Measurements from ENCODE around the gene MICAL1. TPM values are rescaled to one million over a fixed set of nuclear protein-coding genes. Genes with fewer than 3 reads are reported as not detected.

MICAL1 gene
- total RNA-seq, 4 donors from 2014 or later = 45.4 to 91.0 (median 70.3) TPM

GRCh38 chr6:109440331-109441068, 15.1 kb downstream of the MICAL1 start, which contains the start of the genes PPIL6 and SMPD2:
Gene PPIL6, minus strand, starts transcription at chr6:109440628. Its CDS starts 38 bp downstream, at chr6:109440590.
Gene SMPD2, plus strand, starts transcription at chr6:109440724. Its CDS starts 398 bp downstream, at chr6:109441122.
- Histone ChIP-seq H3K4me1 (peaks cover 0 to 38% (median 14%) of the 10 kb centered on the region in 4 donors), H3K27me3 (no peaks in the 10 kb centered on the region), H3K27ac (peak within 1 kb of the TSS; percentile 64 to 96 (median 92)), H3K36me3 (peaks cover 0 to 34% (median 0%) of the 10 kb centered on the region in 3 donors), H3K9me3 (no peaks in the 10 kb centered on the region), H3K4me3 (peak within 1 kb of the TSS; percentile 75 to 98 (median 91))
- peak; percentile 68 to 76 for DNase-seq (ENCODE audit: low spot score in 2 of 2)
- TF ChIP-seq CTCF (IDR thresholded peaks at IDR 0.05) = peak; percentile 26 to 63 (median 36)
- TF ChIP-seq POLR2A (IDR thresholded peaks at IDR 0.05) = peak; percentile 40 to 66
- peak in 1 of 2 donors; percentile 76 for TF ChIP-seq EP300 (IDR thresholded peaks at IDR 0.05)
- 0 to 1% methylated on average over 38 to 51 of the region's 102 CpGs for WGBS, 2 donors

GRCh38 chr6:109436041-109436440, 19.5 kb downstream of the MICAL1 start:
- WGBS, 2 donors = 90 to 95% methylated on average over 5 of the region's 5 CpGs
- no peak for DNase-seq (ENCODE audit: low spot score in 2 of 2)
- H3K4me1 ChIP-seq = peaks cover 0 to 11% (median 3%) of the 10 kb centered on the region in 4 donors
- no peaks in the 10 kb centered on the region for H3K27me3 ChIP-seq
- TF ChIP-seq EP300 (IDR thresholded peaks at IDR 0.05) (no peak), POLR2A (IDR thresholded peaks at IDR 0.05) (no peak), CTCF (IDR thresholded peaks at IDR 0.05) (no peak)
- no peak overlapping the region for H3K4me3 ChIP-seq
- no peaks in the 10 kb centered on the region for H3K9me3 ChIP-seq
- H3K27ac ChIP-seq = no peak overlapping the region
- H3K36me3 ChIP-seq = peaks cover 0 to 17% (median 0%) of the 10 kb centered on the region in 3 donors

GRCh38 chr6:109434456-109434855, 21.1 kb downstream of the MICAL1 start:
- DNase-seq (ENCODE audit: low spot score in 2 of 2) = no peak

GRCh38 chr6:109429496-109429895, 26.1 kb downstream of the MICAL1 start:
- H3K27me3 ChIP-seq = no peaks in the 10 kb centered on the region
- H3K9me3 ChIP-seq = no peaks in the 10 kb centered on the region
- no peak overlapping the region for H3K27ac ChIP-seq
- no peak for DNase-seq (ENCODE audit: low spot score in 2 of 2)
- H3K4me1 ChIP-seq = peaks cover 0 to 9% (median 4%) of the 10 kb centered on the region in 4 donors
- no peak for TF ChIP-seq EP300 (IDR thresholded peaks at IDR 0.05)
- TF ChIP-seq CTCF (IDR thresholded peaks at IDR 0.05) = no peak
- TF ChIP-seq POLR2A (IDR thresholded peaks at IDR 0.05) = no peak
- WGBS, 2 donors = 95 to 98% methylated on average over 3 of the region's 3 CpGs
- no peak overlapping the region for H3K4me3 ChIP-seq
- peaks cover 0 to 5% (median 0%) of the 10 kb centered on the region in 3 donors for H3K36me3 ChIP-seq

More at GRCh38 chr6:109434456-109434855, 21.1 kb downstream of the MICAL1 start:
- no peak for TF ChIP-seq POLR2A (IDR thresholded peaks at IDR 0.05)
- TF ChIP-seq EP300 (IDR thresholded peaks at IDR 0.05) = no peak
- no peak for TF ChIP-seq CTCF (IDR thresholded peaks at IDR 0.05)
- Histone ChIP-seq H3K4me1 (peaks cover 0 to 5% (median 2%) of the 10 kb centered on the region in 4 donors), H3K36me3 (peaks cover 0 to 17% (median 0%) of the 10 kb centered on the region in 3 donors), H3K9me3 (no peaks in the 10 kb centered on the region), H3K27ac (no peak overlapping the region), H3K4me3 (no peak overlapping the region), H3K27me3 (no peaks in the 10 kb centered on the region)
- WGBS, 2 donors = 39 to 43% methylated on average over 2 of the region's 2 CpGs

- DNase-seq (ENCODE audit: low spot score in 2 of 2) = no peak
- Histone ChIP-seq H3K27me3 (no peaks in the 10 kb centered on the region), H3K9me3 (no peaks in the 10 kb centered on the region), H3K4me3 (no peak overlapping the region), H3K36me3 (peaks cover 0 to 6% (median 0%) of the 10 kb centered on the region in 3 donors), H3K27ac (no peak overlapping the region), H3K4me1 (peaks cover 0 to 9% (median 4%) of the 10 kb centered on the region in 4 donors)
- TF ChIP-seq EP300 (IDR thresholded peaks at IDR 0.05) (no peak), POLR2A (IDR thresholded peaks at IDR 0.05) (no peak), CTCF (IDR thresholded peaks at IDR 0.05) (no peak)
- 19 to 25% methylated on average over 7 of the region's 7 CpGs for WGBS, 2 donors
Measured at GRCh38 chr6:109428889-109429477, 26.6 kb downstream of the MICAL1 start.

Measured in tibial nerve (tissue), 4 donors.